Stimulated activated effector memory CD8-positive, alpha-beta T cell treated with anti-CD3 and anti-CD28 coated beads, Interleukin-12 subunit alpha, Interleukin-12 subunit beta, amount 100 ng/mL, for 72 hours (primary cell): Measurements from ENCODE around the gene GJB4.
"Not testable (repeated sequence)": the region's sequence is repeated elsewhere in the genome, so short reads cannot be mapped to it uniquely, and the experiment has no call there.

Source experiments
- ATAC-seq: fragments of 150-1000 bp; cut with Tn5 transposase; 2 replicates; pipeline ENCODE4 v1.10.0; 2021
- DNase-seq, 2 donors: peaks; one replicate each; pipeline ENCODE4 v3.0.0; 2021 to 2022; ENCODE audit warnings: low spot score in 2 of 2
- H3K27ac Mint-ChIP-seq: one replicate; pipeline ENCODE4 v1.8.0; 2022; ENCODE audit warnings: mild to moderate bottlenecking, mixed read lengths
- H3K36me3 Mint-ChIP-seq: one replicate; pipeline ENCODE4 v1.8.0; 2022; ENCODE audit warnings: mild to moderate bottlenecking, mixed read lengths
- H3K4me1 Mint-ChIP-seq: one replicate; pipeline ENCODE4 v1.8.0; 2022; ENCODE audit warnings: mixed read lengths
- H3K4me3 Mint-ChIP-seq: one replicate; pipeline ENCODE4 v1.8.0; 2022; ENCODE audit warnings: mild to moderate bottlenecking, mixed read lengths
- H3K9me3 Mint-ChIP-seq: one replicate; pipeline ENCODE4 v1.8.0; 2022; ENCODE audit warnings: mixed read lengths

Gene GJB4

GRCh38 chr1:34759503-34760357, at the start of gene GJB4:
Gene GJB4 (plus strand): TSS chr1:34759740. CDS start chr1:34761255, 1,515 bp downstream.
- Mint-ChIP-seq H3K9me3 (no peaks in the 10 kb centered on the region), H3K36me3 (no peaks in the 10 kb centered on the region), H3K27ac (no peak within 1 kb of the TSS), H3K4me3 (no peak within 1 kb of the TSS), H3K4me1 (no peaks in the 10 kb centered on the region)
- ATAC-seq, result no peak
- DNase-seq, result no peak

- no peak overlapping the region for H3K27ac Mint-ChIP-seq
- DNase-seq, result no peak
- no peak overlapping the region for H3K4me3 Mint-ChIP-seq
- no peaks in the 10 kb centered on the region for H3K36me3 Mint-ChIP-seq
- H3K9me3 Mint-ChIP-seq, result no peaks in the 10 kb centered on the region
- H3K4me1 Mint-ChIP-seq, result no peaks in the 10 kb centered on the region
- ATAC-seq, result no peak
These were observed 48.7 kb upstream of the GJB4 start for GRCh38 chr1:34710812-34711211.

- no peak for ATAC-seq
- Mint-ChIP-seq H3K4me3 (no peak overlapping the region), H3K36me3 (no peaks in the 10 kb centered on the region), H3K4me1 (no peaks in the 10 kb centered on the region), H3K27ac (no peak overlapping the region), H3K9me3 (no peaks in the 10 kb centered on the region)
- DNase-seq, result no peak
These were observed 48.1 kb upstream of the GJB4 start for GRCh38 chr1:34711485-34711884.

- Mint-ChIP-seq H3K4me1 (no peaks in the 10 kb centered on the region), H3K36me3 (no peaks in the 10 kb centered on the region), H3K27ac (no peak overlapping the region), H3K9me3 (no peaks in the 10 kb centered on the region), H3K4me3 (no peak overlapping the region)
- no peak for ATAC-seq
- no peak for DNase-seq
These were observed 47.4 kb upstream of the GJB4 start for GRCh38 chr1:34712007-34712688.

- no peaks in the 10 kb centered on the region for H3K9me3 Mint-ChIP-seq
- ATAC-seq (no peak), DNase-seq (no peak)
- H3K4me3 Mint-ChIP-seq, result no peak overlapping the region
- no peaks in the 10 kb centered on the region for H3K4me1 Mint-ChIP-seq
- no peak overlapping the region for H3K27ac Mint-ChIP-seq
- H3K36me3 Mint-ChIP-seq, result no peaks in the 10 kb centered on the region
These were observed 46.1 kb upstream of the GJB4 start for GRCh38 chr1:34713443-34713842.

GRCh38 chr1:34714386-34714785, 45.2 kb upstream of the GJB4 start:
- no peaks in the 10 kb centered on the region for H3K36me3 Mint-ChIP-seq
- no peak overlapping the region for H3K4me3 Mint-ChIP-seq
- no peak overlapping the region for H3K27ac Mint-ChIP-seq
- ATAC-seq, result no peak
- no peaks in the 10 kb centered on the region for H3K9me3 Mint-ChIP-seq
- no peak for DNase-seq
- H3K4me1 Mint-ChIP-seq, result no peaks in the 10 kb centered on the region

- DNase-seq, result no peak
- Mint-ChIP-seq H3K4me1 (no peaks in the 10 kb centered on the region), H3K36me3 (no peaks in the 10 kb centered on the region), H3K9me3 (no peaks in the 10 kb centered on the region), H3K27ac (no peak overlapping the region), H3K4me3 (no peak overlapping the region)
- no peak for ATAC-seq
These were observed 44.4 kb upstream of the GJB4 start for GRCh38 chr1:34715139-34715538.

GRCh38 chr1:34721241-34721640, 38.3 kb upstream of the GJB4 start:
- Mint-ChIP-seq H3K36me3 (no peaks in the 10 kb centered on the region), H3K4me3 (no peak overlapping the region), H3K27ac (no peak overlapping the region), H3K9me3 (no peaks in the 10 kb centered on the region), H3K4me1 (no peaks in the 10 kb centered on the region)
- no peak for DNase-seq
- ATAC-seq, result no peak

- Mint-ChIP-seq H3K4me1 (no peaks in the 10 kb centered on the region), H3K36me3 (no peaks in the 10 kb centered on the region), H3K27ac (no peak overlapping the region), H3K9me3 (no peaks in the 10 kb centered on the region), H3K4me3 (no peak overlapping the region)
- DNase-seq (no peak), ATAC-seq (no peak)
These were observed 37.7 kb upstream of the GJB4 start for GRCh38 chr1:34721646-34722355.

- no peaks in the 10 kb centered on the region for H3K4me1 Mint-ChIP-seq
These were observed 32.7 kb upstream of the GJB4 start for GRCh38 chr1:34726861-34727260.

GRCh38 chr1:34730485-34730884, 29.1 kb upstream of the GJB4 start:
- no peak overlapping the region for H3K4me3 Mint-ChIP-seq
- H3K36me3 Mint-ChIP-seq, result no peaks in the 10 kb centered on the region
- no peaks in the 10 kb centered on the region for H3K9me3 Mint-ChIP-seq
- DNase-seq, result no peak
- no peak for ATAC-seq
- H3K27ac Mint-ChIP-seq, result no peak overlapping the region
- no peaks in the 10 kb centered on the region for H3K4me1 Mint-ChIP-seq

More at GRCh38 chr1:34726861-34727260, 32.7 kb upstream of the GJB4 start:
- no peak for DNase-seq
- H3K36me3 Mint-ChIP-seq, result no peaks in the 10 kb centered on the region
- no peak for ATAC-seq
- H3K4me3 Mint-ChIP-seq, result no peak overlapping the region
- no peaks in the 10 kb centered on the region for H3K9me3 Mint-ChIP-seq
- no peak overlapping the region for H3K27ac Mint-ChIP-seq

- H3K9me3 Mint-ChIP-seq, H3K4me3 Mint-ChIP-seq, DNase-seq, ATAC-seq, H3K4me1 Mint-ChIP-seq, H3K27ac Mint-ChIP-seq, H3K36me3 Mint-ChIP-seq: not testable (repeated sequence)
These were observed 26.7 kb upstream of the GJB4 start for GRCh38 chr1:34732831-34733230.

- DNase-seq (no peak), ATAC-seq (no peak)
- Mint-ChIP-seq H3K9me3 (no peaks in the 10 kb centered on the region), H3K36me3 (no peaks in the 10 kb centered on the region), H3K4me1 (no peaks in the 10 kb centered on the region), H3K27ac (no peak overlapping the region), H3K4me3 (no peak overlapping the region)
These were observed 22.8 kb upstream of the GJB4 start for GRCh38 chr1:34736692-34737091.

- H3K4me1 Mint-ChIP-seq, H3K27ac Mint-ChIP-seq, DNase-seq, H3K36me3 Mint-ChIP-seq, ATAC-seq, H3K4me3 Mint-ChIP-seq, H3K9me3 Mint-ChIP-seq: not testable (repeated sequence)
These were observed 22.3 kb upstream of the GJB4 start for GRCh38 chr1:34737236-34737635.

- DNase-seq, result no peak
- Mint-ChIP-seq H3K27ac (no peak overlapping the region), H3K9me3 (no peaks in the 10 kb centered on the region), H3K4me3 (no peak overlapping the region), H3K4me1 (no peaks in the 10 kb centered on the region), H3K36me3 (no peaks in the 10 kb centered on the region)
- no peak for ATAC-seq
These were observed 19.9 kb upstream of the GJB4 start for GRCh38 chr1:34739613-34740012.
